Lower lobe of right lung (tissue), 2 donors: Measurements from ENCODE around the gene USP40. TPM values are rescaled to one million over a fixed set of nuclear protein-coding genes. Genes with fewer than 3 reads are reported as not detected.

Experiments used
- ATAC-seq, 2 donors: fragments of 200-7000 bp; cut with Tn5 transposase; one replicate each; pipeline ENCODE4 v1.9.1; 2020 to 2022; ENCODE audit warnings: mild to moderate bottlenecking in 2 of 2, moderate library complexity in 2 of 2
- DNase-seq: peaks from one replicate; pipeline ENCODE4 v3.0.0-alpha.2; 2020
- H3K27ac ChIP-seq: fragments of 200-600 bp; one replicate; pipeline ENCODE4 v1.8.0; 2022
- H3K27me3 ChIP-seq: fragments of 200-600 bp; one replicate; pipeline ENCODE4 v1.8.0; 2022; ENCODE audit warnings: low read depth
- H3K36me3 ChIP-seq: fragments of 200-600 bp; one replicate; pipeline ENCODE4 v1.8.0; 2022; ENCODE audit warnings: mild to moderate bottlenecking
- H3K4me1 ChIP-seq: fragments of 200-600 bp; one replicate; pipeline ENCODE4 v1.8.0; 2022
- H3K4me3 ChIP-seq: fragments of 200-600 bp; one replicate; pipeline ENCODE4 v1.8.0; 2022; ENCODE audit warnings: mild to moderate bottlenecking
- H3K9me3 ChIP-seq: fragments of 200-600 bp; one replicate; pipeline ENCODE4 v1.8.0; 2022
- intact Hi-C: fragments of 100-400 bp; cut with DNase I; formaldehyde crosslinking; loops from one replicate; pipeline ENCODE4 v1.11.0; 2022
- total RNA-seq: library from RNA; stranded (reverse); fragmentation: NEBNext Ultra II Directional; extraction: Animal tissue kit (Norgen Biotek cat#: 25700); gene quantifications from one replicate; pipeline ENCODE4 v1.2.1, GENCODE V29; 2021
- TF ChIP-seq, protein P1 (sequence below): fragments of 200-600 bp; IDR thresholded peaks from one replicate; pipeline ENCODE4 v1.8.0; 2022; ENCODE audit warnings: antibody characterized with exemption, mild to moderate bottlenecking
- donor health status: DM: no; HTN: yes; CAD: no; lungs with severe emphysema.

USP40 gene
- total RNA-seq, 1 donor from 2014 or later = 45.4 TPM

DNA sequence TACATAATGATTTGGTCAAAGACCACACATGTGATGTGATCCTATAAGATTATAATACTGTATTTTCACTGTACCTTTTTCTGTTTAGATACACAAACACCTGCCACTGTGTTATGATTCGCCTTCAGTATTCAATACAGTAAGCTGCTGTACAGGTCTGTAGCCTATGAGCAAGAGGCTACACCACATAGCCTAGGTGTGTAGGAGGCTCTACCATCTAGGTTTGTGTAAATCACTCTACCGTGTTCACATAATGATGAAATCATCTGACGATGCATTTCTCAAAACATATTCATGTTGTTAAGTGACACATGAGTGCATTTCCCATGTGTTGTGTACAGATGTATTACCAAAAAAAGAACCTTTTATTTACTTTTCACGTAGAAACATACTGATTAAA, 74.5 kb downstream of the USP40 start:
- Histone ChIP-seq H3K36me3 (peaks cover 83% of the 10 kb centered on the region), H3K4me1 (no peaks in the 10 kb centered on the region), H3K4me3 (no peak overlapping the region), H3K27ac (no peak overlapping the region), H3K9me3 (no peaks in the 10 kb centered on the region), H3K27me3 (no peaks in the 10 kb centered on the region)
- TF ChIP-seq, protein P1, sequence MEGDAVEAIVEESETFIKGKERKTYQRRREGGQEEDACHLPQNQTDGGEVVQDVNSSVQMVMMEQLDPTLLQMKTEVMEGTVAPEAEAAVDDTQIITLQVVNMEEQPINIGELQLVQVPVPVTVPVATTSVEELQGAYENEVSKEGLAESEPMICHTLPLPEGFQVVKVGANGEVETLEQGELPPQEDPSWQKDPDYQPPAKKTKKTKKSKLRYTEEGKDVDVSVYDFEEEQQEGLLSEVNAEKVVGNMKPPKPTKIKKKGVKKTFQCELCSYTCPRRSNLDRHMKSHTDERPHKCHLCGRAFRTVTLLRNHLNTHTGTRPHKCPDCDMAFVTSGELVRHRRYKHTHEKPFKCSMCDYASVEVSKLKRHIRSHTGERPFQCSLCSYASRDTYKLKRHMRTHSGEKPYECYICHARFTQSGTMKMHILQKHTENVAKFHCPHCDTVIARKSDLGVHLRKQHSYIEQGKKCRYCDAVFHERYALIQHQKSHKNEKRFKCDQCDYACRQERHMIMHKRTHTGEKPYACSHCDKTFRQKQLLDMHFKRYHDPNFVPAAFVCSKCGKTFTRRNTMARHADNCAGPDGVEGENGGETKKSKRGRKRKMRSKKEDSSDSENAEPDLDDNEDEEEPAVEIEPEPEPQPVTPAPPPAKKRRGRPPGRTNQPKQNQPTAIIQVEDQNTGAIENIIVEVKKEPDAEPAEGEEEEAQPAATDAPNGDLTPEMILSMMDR = no peak
- DNase-seq (no peak), ATAC-seq (no peak)
- intact Hi-C loops = no loop called here

DNA sequence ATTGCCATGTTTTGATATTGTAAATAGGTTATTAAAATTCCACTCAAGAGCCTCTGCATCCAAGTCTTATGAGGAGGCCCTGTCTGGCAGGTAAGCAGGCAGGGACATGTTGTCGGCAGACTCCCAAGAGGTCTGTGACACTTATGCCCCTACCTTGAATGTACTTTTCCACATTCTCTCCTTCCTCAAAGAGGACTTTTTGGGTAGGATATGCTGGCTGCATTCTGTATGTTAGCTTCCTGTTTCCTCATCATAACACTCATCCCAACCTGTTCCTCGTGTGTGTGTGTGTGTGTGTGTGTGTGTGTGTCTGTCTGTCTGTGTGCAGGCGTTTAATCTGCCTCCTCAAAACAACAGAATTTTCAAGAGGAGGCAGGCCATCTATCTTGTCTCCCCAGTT, 75.3 kb downstream of the USP40 start:
- no peak overlapping the region for H3K27ac ChIP-seq
- no peak overlapping the region for H3K4me3 ChIP-seq
- peaks cover 83% of the 10 kb centered on the region for H3K36me3 ChIP-seq
- no peaks in the 10 kb centered on the region for H3K27me3 ChIP-seq
- peaks cover 6% of the 10 kb centered on the region for H3K4me1 ChIP-seq
- no peaks in the 10 kb centered on the region for H3K9me3 ChIP-seq
- intact Hi-C loops = no loop called here
- ATAC-seq = no peak
- TF ChIP-seq, protein P1 = no peak
- no peak for DNase-seq

DNA sequence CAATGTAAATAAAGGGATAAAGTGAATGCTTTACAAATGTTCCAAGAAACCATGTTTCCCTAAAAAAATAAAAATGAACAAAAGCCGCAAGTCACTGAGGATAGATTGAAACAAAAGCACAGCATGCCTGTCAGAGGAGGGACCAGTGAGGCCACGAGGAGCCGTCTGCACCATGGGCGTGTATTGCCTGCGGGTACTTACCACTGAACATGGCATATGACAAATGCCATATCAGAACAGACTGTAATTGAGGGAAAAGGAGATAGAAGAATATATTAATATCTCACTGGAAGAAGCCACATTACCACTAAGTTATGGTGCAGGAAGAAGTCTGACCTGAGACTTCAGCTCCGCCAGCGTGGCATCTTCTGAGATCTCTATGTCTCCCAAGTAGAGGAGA, 75.8 kb downstream of the USP40 start:
- DNase-seq (no peak), ATAC-seq (no peak)
- TF ChIP-seq, protein P1 = no peak
- Histone ChIP-seq H3K9me3 (no peaks in the 10 kb centered on the region), H3K27me3 (no peaks in the 10 kb centered on the region), H3K4me1 (peaks cover 11% of the 10 kb centered on the region), H3K4me3 (no peak overlapping the region), H3K36me3 (peaks cover 83% of the 10 kb centered on the region), H3K27ac (no peak overlapping the region)
- intact Hi-C loops = no loop called here

DNA sequence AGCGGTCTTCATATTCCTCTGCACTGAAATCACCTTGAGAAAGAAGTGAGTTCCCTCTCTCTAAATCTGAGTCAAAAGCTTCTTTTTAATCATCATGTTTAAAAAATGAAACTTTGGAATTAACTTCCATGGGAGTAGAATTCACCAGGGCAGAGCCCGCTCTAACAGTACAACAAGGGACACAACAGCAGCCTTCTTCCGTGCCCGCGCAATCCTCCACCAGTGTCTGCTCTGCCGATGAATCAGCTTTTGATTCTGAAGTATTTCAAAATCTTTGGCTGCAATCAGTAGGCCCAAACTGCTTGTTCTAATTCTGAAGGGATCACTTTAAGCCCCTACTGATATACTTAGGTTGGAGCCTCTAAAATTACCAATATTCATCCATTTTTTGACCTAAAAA, 76.9 kb downstream of the USP40 start:
- Histone ChIP-seq H3K27me3 (no peaks in the 10 kb centered on the region), H3K36me3 (peaks cover 86% of the 10 kb centered on the region), H3K27ac (no peak overlapping the region), H3K4me1 (peaks cover 19% of the 10 kb centered on the region), H3K4me3 (no peak overlapping the region), H3K9me3 (no peaks in the 10 kb centered on the region)
- ATAC-seq = no peak
- intact Hi-C loops = no loop called here
- TF ChIP-seq, protein P1 = no peak
- DNase-seq = no peak

DNA sequence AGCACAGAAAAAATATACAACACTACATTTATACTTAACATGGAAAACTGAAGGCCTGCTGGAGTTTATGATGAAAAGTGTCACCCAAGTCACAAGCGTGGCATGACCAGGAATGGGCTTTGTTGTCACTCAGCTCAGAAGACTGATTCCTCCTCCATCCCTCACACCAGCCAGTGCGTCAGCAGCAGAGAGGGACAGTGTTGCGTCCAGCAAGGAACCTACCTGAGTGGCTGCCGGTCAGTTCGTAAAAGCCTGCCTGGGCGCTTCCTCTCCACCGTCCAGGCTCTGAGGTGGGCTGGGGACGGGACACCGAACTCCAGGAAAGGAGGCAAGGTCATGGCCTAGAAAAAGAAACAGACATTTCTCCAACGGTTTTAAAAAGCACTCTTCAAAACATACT, 77.4 kb downstream of the USP40 start:
- TF ChIP-seq, protein P1 = no peak
- H3K36me3 ChIP-seq = peaks cover 91% of the 10 kb centered on the region
- H3K27me3 ChIP-seq = no peaks in the 10 kb centered on the region
- DNase-seq (no peak), ATAC-seq (no peak)
- no peak overlapping the region for H3K4me3 ChIP-seq
- H3K4me1 ChIP-seq = peaks cover 19% of the 10 kb centered on the region
- intact Hi-C loops = no loop called here
- H3K9me3 ChIP-seq = no peaks in the 10 kb centered on the region
- no peak overlapping the region for H3K27ac ChIP-seq
